ENCODE data around the gene PI4KB. TPM values are rescaled to one million over a fixed set of nuclear protein-coding genes. Genes with fewer than 3 reads are reported as not detected.

PI4KB gene
- total and polyA plus RNA-seq, 2 of the 13 experiments (the other 11 are each of a cell fraction or from before 2014, with no cell fraction given), result 19.5 to 29.3 TPM

DNA sequence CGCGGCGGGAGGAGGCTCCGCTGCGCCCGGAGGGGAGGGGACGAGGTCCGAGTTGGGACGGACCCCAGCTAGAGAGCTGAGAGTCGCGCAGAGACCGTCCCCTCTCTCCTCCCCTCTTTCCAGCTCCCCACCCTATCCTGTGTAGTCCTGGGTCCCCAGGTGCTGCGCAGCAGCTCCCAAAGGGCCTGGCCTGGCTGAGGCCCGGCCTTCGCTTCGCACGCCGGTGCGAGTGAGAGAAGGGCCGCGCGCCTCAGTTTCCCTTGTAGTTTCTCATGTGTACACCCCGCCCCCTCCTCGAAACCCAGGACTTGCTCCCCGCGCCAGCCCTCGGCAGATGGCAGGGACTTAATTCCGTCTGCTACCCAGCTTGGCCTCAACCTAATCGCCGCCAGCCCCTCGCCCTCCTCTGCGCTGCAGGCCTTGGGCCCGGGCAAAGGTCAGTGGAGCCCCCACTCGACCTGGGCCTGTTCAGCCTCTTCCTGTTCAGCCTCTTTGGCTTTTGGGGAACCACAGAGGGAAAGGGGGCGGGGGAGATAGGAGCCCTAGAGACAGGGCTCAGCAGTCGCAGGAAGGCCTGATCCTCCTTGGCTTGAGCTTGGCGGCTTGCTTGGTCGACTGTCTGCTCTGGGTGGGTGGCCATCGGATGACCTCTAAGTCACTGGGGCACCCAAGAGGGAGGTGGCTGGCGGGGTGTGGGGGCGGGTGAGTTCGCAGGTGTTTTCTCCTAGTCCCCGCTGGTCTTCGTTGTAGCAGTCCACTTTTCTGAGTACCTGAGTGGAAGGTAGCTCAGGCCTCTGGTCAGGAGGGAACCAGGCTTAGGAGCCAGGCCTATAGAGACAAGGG, 44.1 kb downstream of the PI4KB start (continued):
- no peak for TF ChIP-seq NR2F6 (IDR thresholded peaks at IDR 0.05)
- TF ChIP-seq NR2F6 (CRISPR knock-in tag; IDR thresholded peaks at IDR 0.05), result 0 out of 2 replicates have a peak, but pooled peaks have one; percentile 16
- TF ChIP-seq ZBTB20 (CRISPR knock-in tag; IDR thresholded peaks at IDR 0.05; ENCODE audit: borderline replicate concordance, low read depth), result no peak
- TF ChIP-seq CHCHD3 (CRISPR knock-in tag; IDR thresholded peaks at IDR 0.05), result no peak
- TF ChIP-seq ZKSCAN5 (CRISPR knock-in tag; IDR thresholded peaks at IDR 0.05), result no peak
- TF ChIP-seq KDM2A (CRISPR knock-in tag; IDR thresholded peaks at IDR 0.05; ENCODE audit: borderline replicate concordance, low read depth), result peak; percentile 11; the same call in 1 of the 2 replicates
- TF ChIP-seq, protein P1, sequence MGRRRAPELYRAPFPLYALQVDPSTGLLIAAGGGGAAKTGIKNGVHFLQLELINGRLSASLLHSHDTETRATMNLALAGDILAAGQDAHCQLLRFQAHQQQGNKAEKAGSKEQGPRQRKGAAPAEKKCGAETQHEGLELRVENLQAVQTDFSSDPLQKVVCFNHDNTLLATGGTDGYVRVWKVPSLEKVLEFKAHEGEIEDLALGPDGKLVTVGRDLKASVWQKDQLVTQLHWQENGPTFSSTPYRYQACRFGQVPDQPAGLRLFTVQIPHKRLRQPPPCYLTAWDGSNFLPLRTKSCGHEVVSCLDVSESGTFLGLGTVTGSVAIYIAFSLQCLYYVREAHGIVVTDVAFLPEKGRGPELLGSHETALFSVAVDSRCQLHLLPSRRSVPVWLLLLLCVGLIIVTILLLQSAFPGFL (CRISPR knock-in tag; IDR thresholded peaks at IDR 0.05), result no peak
- TF ChIP-seq ZNF496 (CRISPR knock-in tag; IDR thresholded peaks at IDR 0.05; ENCODE audit: insufficient replicate concordance), result no peak
- no peak; the same call in 1 of the 2 replicates for TF ChIP-seq REL (CRISPR knock-in tag; conservative IDR thresholded peaks at IDR 0.05)
- TF ChIP-seq ZNF878 (CRISPR knock-in tag; IDR thresholded peaks at IDR 0.05), result no peak
- TF ChIP-seq ZNF772 (CRISPR knock-in tag; IDR thresholded peaks at IDR 0.05), result 0 out of 2 replicates have a peak, but pooled peaks have one; percentile 58
- TF ChIP-seq THAP11 (CRISPR knock-in tag; IDR thresholded peaks at IDR 0.05), result no peak
- TF ChIP-seq ZNF329 (CRISPR knock-in tag; IDR thresholded peaks at IDR 0.05; ENCODE audit: low read depth), result no peak
- TF ChIP-seq U2AF2 (IDR thresholded peaks at IDR 0.05; ENCODE audit: low read depth, low read length), result no peak
- no peak for TF ChIP-seq MIXL1 (CRISPR knock-in tag; IDR thresholded peaks at IDR 0.05)
- TF ChIP-seq JUND (CRISPR knock-in tag; IDR thresholded peaks at IDR 0.05), result no peak
- TF ChIP-seq JDP2 (CRISPR knock-in tag; IDR thresholded peaks at IDR 0.05; ENCODE audit: borderline replicate concordance), result no peak
- TF ChIP-seq, protein P2, sequence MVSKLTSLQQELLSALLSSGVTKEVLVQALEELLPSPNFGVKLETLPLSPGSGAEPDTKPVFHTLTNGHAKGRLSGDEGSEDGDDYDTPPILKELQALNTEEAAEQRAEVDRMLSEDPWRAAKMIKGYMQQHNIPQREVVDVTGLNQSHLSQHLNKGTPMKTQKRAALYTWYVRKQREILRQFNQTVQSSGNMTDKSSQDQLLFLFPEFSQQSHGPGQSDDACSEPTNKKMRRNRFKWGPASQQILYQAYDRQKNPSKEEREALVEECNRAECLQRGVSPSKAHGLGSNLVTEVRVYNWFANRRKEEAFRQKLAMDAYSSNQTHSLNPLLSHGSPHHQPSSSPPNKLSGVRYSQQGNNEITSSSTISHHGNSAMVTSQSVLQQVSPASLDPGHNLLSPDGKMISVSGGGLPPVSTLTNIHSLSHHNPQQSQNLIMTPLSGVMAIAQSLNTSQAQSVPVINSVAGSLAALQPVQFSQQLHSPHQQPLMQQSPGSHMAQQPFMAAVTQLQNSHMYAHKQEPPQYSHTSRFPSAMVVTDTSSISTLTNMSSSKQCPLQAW (CRISPR knock-in tag; IDR thresholded peaks at IDR 0.05), result 0 out of 2 replicates have a peak, but pooled peaks have one; percentile 24
- TF ChIP-seq, protein P3, sequence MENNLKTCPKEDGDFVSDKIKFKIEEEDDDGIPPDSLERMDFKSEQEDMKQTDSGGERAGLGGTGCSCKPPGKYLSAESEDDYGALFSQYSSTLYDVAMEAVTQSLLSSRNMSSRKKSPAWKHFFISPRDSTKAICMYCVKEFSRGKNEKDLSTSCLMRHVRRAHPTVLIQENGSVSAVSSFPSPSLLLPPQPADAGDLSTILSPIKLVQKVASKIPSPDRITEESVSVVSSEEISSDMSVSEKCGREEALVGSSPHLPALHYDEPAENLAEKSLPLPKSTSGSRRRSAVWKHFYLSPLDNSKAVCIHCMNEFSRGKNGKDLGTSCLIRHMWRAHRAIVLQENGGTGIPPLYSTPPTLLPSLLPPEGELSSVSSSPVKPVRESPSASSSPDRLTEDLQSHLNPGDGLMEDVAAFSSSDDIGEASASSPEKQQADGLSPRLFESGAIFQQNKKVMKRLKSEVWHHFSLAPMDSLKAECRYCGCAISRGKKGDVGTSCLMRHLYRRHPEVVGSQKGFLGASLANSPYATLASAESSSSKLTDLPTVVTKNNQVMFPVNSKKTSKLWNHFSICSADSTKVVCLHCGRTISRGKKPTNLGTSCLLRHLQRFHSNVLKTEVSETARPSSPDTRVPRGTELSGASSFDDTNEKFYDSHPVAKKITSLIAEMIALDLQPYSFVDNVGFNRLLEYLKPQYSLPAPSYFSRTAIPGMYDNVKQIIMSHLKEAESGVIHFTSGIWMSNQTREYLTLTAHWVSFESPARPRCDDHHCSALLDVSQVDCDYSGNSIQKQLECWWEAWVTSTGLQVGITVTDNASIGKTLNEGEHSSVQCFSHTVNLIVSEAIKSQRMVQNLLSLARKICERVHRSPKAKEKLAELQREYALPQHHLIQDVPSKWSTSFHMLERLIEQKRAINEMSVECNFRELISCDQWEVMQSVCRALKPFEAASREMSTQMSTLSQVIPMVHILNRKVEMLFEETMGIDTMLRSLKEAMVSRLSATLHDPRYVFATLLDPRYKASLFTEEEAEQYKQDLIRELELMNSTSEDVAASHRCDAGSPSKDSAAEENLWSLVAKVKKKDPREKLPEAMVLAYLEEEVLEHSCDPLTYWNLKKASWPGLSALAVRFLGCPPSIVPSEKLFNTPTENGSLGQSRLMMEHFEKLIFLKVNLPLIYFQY (CRISPR knock-in tag; IDR thresholded peaks at IDR 0.05; ENCODE audit: borderline replicate concordance), result no peak
- TF ChIP-seq, protein P4, sequence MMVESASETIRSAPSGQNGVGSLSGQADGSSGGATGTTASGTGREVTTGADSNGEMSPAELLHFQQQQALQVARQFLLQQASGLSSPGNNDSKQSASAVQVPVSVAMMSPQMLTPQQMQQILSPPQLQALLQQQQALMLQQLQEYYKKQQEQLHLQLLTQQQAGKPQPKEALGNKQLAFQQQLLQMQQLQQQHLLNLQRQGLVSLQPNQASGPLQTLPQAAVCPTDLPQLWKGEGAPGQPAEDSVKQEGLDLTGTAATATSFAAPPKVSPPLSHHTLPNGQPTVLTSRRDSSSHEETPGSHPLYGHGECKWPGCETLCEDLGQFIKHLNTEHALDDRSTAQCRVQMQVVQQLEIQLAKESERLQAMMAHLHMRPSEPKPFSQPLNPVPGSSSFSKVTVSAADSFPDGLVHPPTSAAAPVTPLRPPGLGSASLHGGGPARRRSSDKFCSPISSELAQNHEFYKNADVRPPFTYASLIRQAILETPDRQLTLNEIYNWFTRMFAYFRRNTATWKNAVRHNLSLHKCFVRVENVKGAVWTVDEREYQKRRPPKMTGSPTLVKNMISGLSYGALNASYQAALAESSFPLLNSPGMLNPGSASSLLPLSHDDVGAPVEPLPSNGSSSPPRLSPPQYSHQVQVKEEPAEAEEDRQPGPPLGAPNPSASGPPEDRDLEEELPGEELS (CRISPR knock-in tag; IDR thresholded peaks at IDR 0.05), result no peak
- no peak for TF ChIP-seq PCBP1 (IDR thresholded peaks at IDR 0.05; ENCODE audit: borderline replicate concordance, low read depth, low read length)
- no peak for TF ChIP-seq HOXA5 (CRISPR knock-in tag; IDR thresholded peaks at IDR 0.05)

Measured in HepG2 (cell line).